BE2C (cell line): ENCODE results near the gene DDX31.

Experiments
- DNase-seq: peaks from one replicate; pipeline ENCODE4 v3.0.0-alpha.2; 2020
- H3K27me3 ChIP-seq: fragments of 250-450 bp; sonication (Bioruptor Pico); 2 replicates; pipeline ENCODE4 v1.5.1; 2020; ENCODE audit warnings: mild to moderate bottlenecking
- H3K36me3 ChIP-seq: fragments of 250-450 bp; sonication (Bioruptor Pico); 2 replicates; pipeline ENCODE4 v1.5.1; 2020; ENCODE audit warnings: mild to moderate bottlenecking
- H3K4me1 ChIP-seq: fragments of 250-450 bp; sonication (Bioruptor Pico); 2 replicates; pipeline ENCODE4 v1.5.1; 2020
- H3K4me3 ChIP-seq: 2 replicates; pipeline ENCODE4 v1.5.1; 2011; ENCODE audit warnings: low read depth, low read length
- H3K9me3 ChIP-seq: fragments of 250-450 bp; sonication (Bioruptor Pico); 2 replicates; pipeline ENCODE4 v1.5.1; 2020
- CTCF ChIP-seq: IDR thresholded peaks from 2 replicates; pipeline ENCODE4 v1.5.1; 2012; ENCODE audit warnings: mild to moderate bottlenecking, low read depth, low read length

Gene DDX31

GRCh38 chr9:132597073-132597775, 72.6 kb downstream of the DDX31 start:
- Histone ChIP-seq H3K36me3 (peaks cover 67% of the 10 kb centered on the region), H3K4me1 (no peaks in the 10 kb centered on the region), H3K9me3 (no peaks in the 10 kb centered on the region), H3K27me3 (0 out of 2 replicates have a peak, but pooled peaks cover 3% of the 10 kb centered on the region), H3K4me3 (no peak overlapping the region)
- TF ChIP-seq CTCF = no peak
- no peak for DNase-seq

GRCh38 chr9:132596200-132596599, 73.6 kb downstream of the DDX31 start:
- no peaks in the 10 kb centered on the region for H3K4me1 ChIP-seq
- DNase-seq = no peak
- H3K9me3 ChIP-seq = no peaks in the 10 kb centered on the region
- H3K27me3 ChIP-seq = peaks cover 5% of the 10 kb centered on the region
- no peak overlapping the region for H3K4me3 ChIP-seq
- H3K36me3 ChIP-seq = peaks cover 56% of the 10 kb centered on the region
- TF ChIP-seq CTCF = no peak

GRCh38 chr9:132595319-132595718, 74.5 kb downstream of the DDX31 start:
- no peaks in the 10 kb centered on the region for H3K4me1 ChIP-seq
- H3K9me3 ChIP-seq = no peaks in the 10 kb centered on the region
- peaks cover 13% of the 10 kb centered on the region for H3K27me3 ChIP-seq
- DNase-seq = no peak
- no peak overlapping the region for H3K4me3 ChIP-seq
- peaks cover 52% of the 10 kb centered on the region for H3K36me3 ChIP-seq
- no peak for TF ChIP-seq CTCF

GRCh38 chr9:132594412-132594811, 75.4 kb downstream of the DDX31 start:
- peaks cover 50% of the 10 kb centered on the region for H3K36me3 ChIP-seq
- no peak for TF ChIP-seq CTCF

GRCh38 chr9:132592451-132592850, 77.3 kb downstream of the DDX31 start:
- no peaks in the 10 kb centered on the region for H3K9me3 ChIP-seq
- H3K36me3 ChIP-seq = peaks cover 31% of the 10 kb centered on the region
- H3K4me1 ChIP-seq = no peaks in the 10 kb centered on the region
- TF ChIP-seq CTCF = no peak
- H3K4me3 ChIP-seq = no peak overlapping the region
- peaks cover 39% of the 10 kb centered on the region for H3K27me3 ChIP-seq
- no peak for DNase-seq

More at GRCh38 chr9:132594412-132594811, 75.4 kb downstream of the DDX31 start:
- Histone ChIP-seq H3K9me3 (no peaks in the 10 kb centered on the region), H3K4me3 (no peak overlapping the region), H3K4me1 (no peaks in the 10 kb centered on the region), H3K27me3 (peaks cover 23% of the 10 kb centered on the region)
- no peak for DNase-seq

GRCh38 chr9:132591751-132592314, 78.0 kb downstream of the DDX31 start:
- Histone ChIP-seq H3K9me3 (no peaks in the 10 kb centered on the region), H3K27me3 (peaks cover 45% of the 10 kb centered on the region), H3K36me3 (peaks cover 25% of the 10 kb centered on the region), H3K4me1 (no peaks in the 10 kb centered on the region), H3K4me3 (no peak overlapping the region)
- TF ChIP-seq CTCF = no peak
- DNase-seq = no peak
